Stimulated activated CD8-positive, alpha-beta memory T cell treated with anti-CD3 and anti-CD28 coated beads, Interleukin-4, amount 100 ng/mL, for 48 hours (primary cell): ENCODE results near the gene SLC9A7.

Experiments
- DNase-seq: peaks from one replicate; pipeline ENCODE4 v3.0.0-alpha.2; 2020

The SLC9A7 gene

GRCh38 chrX:46695491-46695890 is 63.4 kb downstream of the SLC9A7 start:
- DNase-seq = no peak

- DNase-seq = no peak
Observed at GRCh38 chrX:46694549-46694948, 64.4 kb downstream of the SLC9A7 start.

- DNase-seq = no peak
Observed at GRCh38 chrX:46693149-46693548, 65.8 kb downstream of the SLC9A7 start.

- DNase-seq = no peak
Observed at GRCh38 chrX:46690818-46691217, 68.1 kb downstream of the SLC9A7 start.

- no peak for DNase-seq
Observed at GRCh38 chrX:46687619-46688018, 71.3 kb downstream of the SLC9A7 start.

- peak; percentile 39 for DNase-seq
Observed at GRCh38 chrX:46686003-46686645, 72.8 kb downstream of the SLC9A7 start.

- no peak for DNase-seq
Observed at GRCh38 chrX:46683048-46683447, 75.9 kb downstream of the SLC9A7 start.

GRCh38 chrX:46681849-46682248 is 77.1 kb downstream of the SLC9A7 start:
- no peak for DNase-seq

- DNase-seq = no peak
Observed at GRCh38 chrX:46678232-46678631, 80.7 kb downstream of the SLC9A7 start.

GRCh38 chrX:46676399-46677356 is 82.2 kb downstream of the SLC9A7 start:
- DNase-seq = no peak

- no peak for DNase-seq
Observed at GRCh38 chrX:46673620-46674359, 85.1 kb downstream of the SLC9A7 start.

GRCh38 chrX:46670316-46670715 is 88.6 kb downstream of the SLC9A7 start:
- no peak for DNase-seq

- DNase-seq = no peak
Observed at GRCh38 chrX:46666831-46667230, 92.1 kb downstream of the SLC9A7 start.

GRCh38 chrX:46665232-46666152 is 93.4 kb downstream of the SLC9A7 start:
- peak; percentile 24 for DNase-seq

- no peak for DNase-seq
Observed at GRCh38 chrX:46662188-46662958, 96.5 kb downstream of the SLC9A7 start.

- no peak for DNase-seq
Observed at GRCh38 chrX:46653482-46653881, 105.4 kb downstream of the SLC9A7 start.

GRCh38 chrX:46649421-46650260 is 109.3 kb downstream of the SLC9A7 start:
- no peak for DNase-seq

GRCh38 chrX:46648660-46649059 is 110.3 kb downstream of the SLC9A7 start:
- no peak for DNase-seq

- no peak for DNase-seq
Observed at GRCh38 chrX:46647251-46647650, 111.7 kb downstream of the SLC9A7 start.

GRCh38 chrX:46645614-46646013 is 113.3 kb downstream of the SLC9A7 start:
- no peak for DNase-seq

GRCh38 chrX:46643636-46644035 is 115.3 kb downstream of the SLC9A7 start:
- no peak for DNase-seq
